GM20000 (cell line): Measurements from ENCODE around the gene VWF.

Source experiments
- DNase-seq: peaks from one replicate; pipeline ENCODE4 v3.0.0; 2012; ENCODE audit warnings: low spot score
- TF ChIP-seq, protein P1 (sequence below): IDR thresholded peaks from 2 replicates; pipeline ENCODE4 v1.5.1; 2012; ENCODE audit warnings: mild to moderate bottlenecking, control low read depth; ENCODE audit errors: extremely low read depth, missing control alignments

VWF gene

DNA sequence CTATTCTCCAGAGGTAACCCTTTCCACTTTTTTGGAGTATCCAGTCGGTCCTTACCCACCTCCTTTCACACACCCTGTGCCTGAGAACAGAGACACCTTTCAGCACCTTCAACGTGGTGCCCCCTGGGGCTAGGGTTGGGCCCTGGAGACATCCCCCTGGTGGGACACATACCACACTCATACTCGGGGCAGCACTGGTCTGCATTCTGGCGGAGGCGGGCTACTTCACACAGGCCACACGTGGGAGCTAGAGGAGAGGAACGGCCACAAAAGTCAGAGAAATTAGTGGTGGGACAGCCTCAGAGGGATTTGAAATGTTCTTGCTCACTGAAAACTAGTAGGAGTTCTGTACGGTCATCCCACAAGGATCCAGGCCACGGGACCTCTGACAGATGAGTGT, 139.6 kb downstream of the VWF start:
- TF ChIP-seq, protein P1, sequence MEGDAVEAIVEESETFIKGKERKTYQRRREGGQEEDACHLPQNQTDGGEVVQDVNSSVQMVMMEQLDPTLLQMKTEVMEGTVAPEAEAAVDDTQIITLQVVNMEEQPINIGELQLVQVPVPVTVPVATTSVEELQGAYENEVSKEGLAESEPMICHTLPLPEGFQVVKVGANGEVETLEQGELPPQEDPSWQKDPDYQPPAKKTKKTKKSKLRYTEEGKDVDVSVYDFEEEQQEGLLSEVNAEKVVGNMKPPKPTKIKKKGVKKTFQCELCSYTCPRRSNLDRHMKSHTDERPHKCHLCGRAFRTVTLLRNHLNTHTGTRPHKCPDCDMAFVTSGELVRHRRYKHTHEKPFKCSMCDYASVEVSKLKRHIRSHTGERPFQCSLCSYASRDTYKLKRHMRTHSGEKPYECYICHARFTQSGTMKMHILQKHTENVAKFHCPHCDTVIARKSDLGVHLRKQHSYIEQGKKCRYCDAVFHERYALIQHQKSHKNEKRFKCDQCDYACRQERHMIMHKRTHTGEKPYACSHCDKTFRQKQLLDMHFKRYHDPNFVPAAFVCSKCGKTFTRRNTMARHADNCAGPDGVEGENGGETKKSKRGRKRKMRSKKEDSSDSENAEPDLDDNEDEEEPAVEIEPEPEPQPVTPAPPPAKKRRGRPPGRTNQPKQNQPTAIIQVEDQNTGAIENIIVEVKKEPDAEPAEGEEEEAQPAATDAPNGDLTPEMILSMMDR: no peak
- no peak for DNase-seq

DNA sequence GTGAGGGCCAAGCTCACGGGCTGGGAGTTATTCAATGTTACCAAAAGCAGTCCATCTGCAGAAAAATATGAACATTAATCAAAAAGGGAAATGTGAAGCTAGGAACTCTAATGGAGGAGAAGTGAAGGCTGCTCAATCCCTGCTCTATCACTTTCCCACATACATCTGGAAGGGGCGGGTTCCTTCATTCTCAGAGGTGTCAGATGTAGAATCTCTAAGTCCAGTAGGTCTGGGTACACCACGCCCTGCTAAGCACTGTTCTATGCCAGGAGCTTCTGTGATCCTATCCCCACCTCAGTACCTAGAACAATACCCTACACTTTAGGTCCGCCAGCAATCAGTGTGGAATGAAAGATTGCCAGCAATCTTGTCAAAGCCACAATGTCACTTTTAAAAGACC, 142.4 kb downstream of the VWF start:
- TF ChIP-seq, protein P1: no peak
- DNase-seq: no peak

DNA sequence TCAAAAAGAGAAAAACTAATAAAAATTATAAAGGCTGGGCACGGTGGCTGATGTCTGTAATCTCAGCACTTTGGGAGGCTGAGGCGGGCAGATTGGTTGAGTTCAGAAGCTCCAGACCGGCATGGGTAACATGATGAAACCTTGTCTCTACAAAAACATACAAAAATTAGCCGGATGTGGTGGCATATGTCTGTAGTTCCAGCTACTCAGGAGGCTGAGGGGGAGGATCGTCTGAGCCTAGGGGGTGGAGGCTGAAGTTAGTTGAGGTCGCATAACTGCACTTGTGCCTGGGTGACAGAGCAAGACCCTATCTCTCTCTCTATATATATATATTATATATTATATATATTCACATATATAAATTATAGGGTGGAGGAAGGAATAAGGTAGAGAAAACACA, 146.9 kb downstream of the VWF start:
- TF ChIP-seq, protein P1: no peak
- no peak for DNase-seq

DNA sequence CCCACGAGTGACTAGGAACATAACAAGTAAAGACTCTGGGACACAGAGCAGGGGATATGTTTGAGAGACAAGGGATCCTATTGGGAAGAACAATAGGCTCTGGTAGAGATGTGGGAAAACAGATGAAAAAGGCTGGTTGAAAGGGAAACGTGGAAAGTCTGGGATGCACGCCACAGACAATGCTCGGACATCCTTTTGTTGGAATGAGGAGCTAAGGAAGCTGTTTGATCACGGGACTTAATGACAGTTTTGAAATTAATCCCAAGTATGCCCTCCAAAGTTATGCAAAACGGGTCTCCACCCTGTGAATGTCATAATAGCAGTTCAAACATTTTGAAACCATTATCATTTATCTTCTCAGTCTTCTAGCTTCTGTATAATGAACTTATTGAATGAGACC, 147.8 kb downstream of the VWF start:
- TF ChIP-seq, protein P1: no peak
- DNase-seq: no peak

DNA sequence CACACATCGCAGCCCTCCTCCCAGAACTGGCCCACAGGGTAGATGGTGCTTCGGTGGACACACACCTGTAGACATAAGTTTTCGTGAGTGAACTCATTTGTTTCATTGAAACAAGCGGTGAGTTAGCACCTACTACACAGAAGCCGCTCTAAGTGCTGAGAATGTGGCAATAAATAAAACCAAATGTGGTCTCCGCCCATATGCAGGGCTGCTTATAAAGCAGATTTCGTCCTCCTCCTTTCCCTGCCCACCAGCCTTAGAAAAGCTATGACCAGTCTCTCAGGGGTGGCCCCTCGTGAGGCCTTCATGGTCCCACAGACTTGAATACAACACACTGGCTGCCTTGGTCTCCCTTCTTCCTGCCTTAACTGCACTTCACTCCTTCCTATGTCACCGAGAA, 148.3 kb downstream of the VWF start:
- DNase-seq: no peak
- TF ChIP-seq, protein P1: no peak

DNA sequence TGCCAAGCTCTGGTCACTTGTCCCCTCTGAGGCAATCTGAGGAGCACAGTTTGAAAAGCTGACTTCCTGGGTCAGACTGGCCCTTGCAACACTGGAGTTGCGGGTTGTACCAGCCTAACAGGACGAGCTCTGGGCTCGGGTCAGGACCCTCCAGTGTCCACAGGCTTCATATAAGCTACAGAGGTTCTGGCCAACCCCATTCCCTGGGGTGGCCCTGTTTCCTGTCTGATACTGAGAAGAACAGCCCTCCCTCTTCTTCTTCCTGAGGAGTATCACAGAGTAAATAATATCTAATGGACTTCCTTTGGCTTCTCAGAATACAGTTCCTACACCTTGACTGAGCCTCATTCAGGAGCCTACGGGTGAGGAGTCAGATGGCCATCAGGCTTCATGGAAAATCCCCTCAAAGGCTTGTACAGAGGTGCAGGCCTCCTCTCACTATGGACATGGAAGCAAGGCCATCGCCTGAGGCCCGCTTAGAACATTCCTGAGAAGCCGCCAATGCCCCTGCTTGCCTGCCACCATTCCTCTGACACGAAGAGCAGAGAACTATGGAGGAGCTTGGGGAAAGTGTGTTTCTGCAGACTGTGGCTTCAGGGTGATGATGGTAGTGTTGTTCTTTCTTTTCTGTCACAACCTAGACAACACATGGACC, 150.9 kb downstream of the VWF start:
- no peak for DNase-seq
- TF ChIP-seq, protein P1: no peak

DNA sequence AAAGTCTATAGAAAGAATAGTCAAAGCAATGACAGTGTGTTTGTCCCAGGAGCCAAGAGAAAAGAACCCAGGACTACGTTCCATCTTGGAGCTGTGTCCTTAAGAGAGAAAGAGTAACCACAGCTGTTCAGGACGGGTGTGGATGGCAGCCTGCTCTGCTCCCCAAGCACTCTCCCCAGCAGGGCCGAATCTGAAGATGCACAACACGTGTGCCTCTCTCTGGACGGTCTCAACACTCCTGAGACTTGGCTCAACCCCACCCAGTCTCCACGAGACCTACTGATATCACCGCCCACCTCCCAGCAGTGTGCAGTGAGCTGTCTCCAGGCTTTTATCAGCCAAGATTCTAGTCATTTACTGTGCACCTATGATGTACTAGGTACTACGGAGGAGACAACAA, 152.1 kb downstream of the VWF start:
- no peak for DNase-seq
- TF ChIP-seq, protein P1: no peak
